ENCODE measurements around the gene MAD1L1. TPM values are rescaled to one million over a fixed set of nuclear protein-coding genes. Genes with fewer than 3 reads are reported as not detected.

The MAD1L1 gene
- total RNA-seq, 1 experiment from 2014 or later: 43.8 TPM

DNA sequence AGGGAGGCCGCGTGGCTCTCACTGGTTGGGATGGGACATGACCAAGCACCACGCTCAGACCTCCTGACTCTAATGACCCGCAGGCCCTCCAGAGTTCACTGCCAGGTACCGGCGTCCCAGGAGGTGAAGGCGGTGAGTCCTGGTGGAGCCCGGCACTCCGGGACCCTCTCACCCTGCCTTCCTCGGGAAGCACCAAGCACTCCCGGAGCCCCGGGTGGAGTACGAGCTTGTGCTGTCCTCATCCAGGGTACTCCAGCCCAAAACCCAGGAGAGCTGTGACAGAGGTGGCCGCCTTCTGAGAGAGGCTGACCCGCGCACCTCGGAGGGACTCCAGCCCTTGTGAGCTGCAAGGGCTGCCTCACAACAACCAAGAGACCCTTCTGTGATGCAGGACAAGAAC lies 9.4 kb downstream of the MAD1L1 start (continued):
- TF ChIP-seq, protein P1, sequence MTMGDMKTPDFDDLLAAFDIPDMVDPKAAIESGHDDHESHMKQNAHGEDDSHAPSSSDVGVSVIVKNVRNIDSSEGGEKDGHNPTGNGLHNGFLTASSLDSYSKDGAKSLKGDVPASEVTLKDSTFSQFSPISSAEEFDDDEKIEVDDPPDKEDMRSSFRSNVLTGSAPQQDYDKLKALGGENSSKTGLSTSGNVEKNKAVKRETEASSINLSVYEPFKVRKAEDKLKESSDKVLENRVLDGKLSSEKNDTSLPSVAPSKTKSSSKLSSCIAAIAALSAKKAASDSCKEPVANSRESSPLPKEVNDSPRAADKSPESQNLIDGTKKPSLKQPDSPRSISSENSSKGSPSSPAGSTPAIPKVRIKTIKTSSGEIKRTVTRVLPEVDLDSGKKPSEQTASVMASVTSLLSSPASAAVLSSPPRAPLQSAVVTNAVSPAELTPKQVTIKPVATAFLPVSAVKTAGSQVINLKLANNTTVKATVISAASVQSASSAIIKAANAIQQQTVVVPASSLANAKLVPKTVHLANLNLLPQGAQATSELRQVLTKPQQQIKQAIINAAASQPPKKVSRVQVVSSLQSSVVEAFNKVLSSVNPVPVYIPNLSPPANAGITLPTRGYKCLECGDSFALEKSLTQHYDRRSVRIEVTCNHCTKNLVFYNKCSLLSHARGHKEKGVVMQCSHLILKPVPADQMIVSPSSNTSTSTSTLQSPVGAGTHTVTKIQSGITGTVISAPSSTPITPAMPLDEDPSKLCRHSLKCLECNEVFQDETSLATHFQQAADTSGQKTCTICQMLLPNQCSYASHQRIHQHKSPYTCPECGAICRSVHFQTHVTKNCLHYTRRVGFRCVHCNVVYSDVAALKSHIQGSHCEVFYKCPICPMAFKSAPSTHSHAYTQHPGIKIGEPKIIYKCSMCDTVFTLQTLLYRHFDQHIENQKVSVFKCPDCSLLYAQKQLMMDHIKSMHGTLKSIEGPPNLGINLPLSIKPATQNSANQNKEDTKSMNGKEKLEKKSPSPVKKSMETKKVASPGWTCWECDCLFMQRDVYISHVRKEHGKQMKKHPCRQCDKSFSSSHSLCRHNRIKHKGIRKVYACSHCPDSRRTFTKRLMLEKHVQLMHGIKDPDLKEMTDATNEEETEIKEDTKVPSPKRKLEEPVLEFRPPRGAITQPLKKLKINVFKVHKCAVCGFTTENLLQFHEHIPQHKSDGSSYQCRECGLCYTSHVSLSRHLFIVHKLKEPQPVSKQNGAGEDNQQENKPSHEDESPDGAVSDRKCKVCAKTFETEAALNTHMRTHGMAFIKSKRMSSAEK (CRISPR knock-in tag; IDR thresholded peaks at IDR 0.05; ENCODE audit: borderline replicate concordance): no peak
- TF ChIP-seq ZNF263 (CRISPR knock-in tag; IDR thresholded peaks at IDR 0.05; ENCODE audit: low read depth) (no peak), JAZF1 (CRISPR knock-in tag; IDR thresholded peaks at IDR 0.05) (no peak)

DNA sequence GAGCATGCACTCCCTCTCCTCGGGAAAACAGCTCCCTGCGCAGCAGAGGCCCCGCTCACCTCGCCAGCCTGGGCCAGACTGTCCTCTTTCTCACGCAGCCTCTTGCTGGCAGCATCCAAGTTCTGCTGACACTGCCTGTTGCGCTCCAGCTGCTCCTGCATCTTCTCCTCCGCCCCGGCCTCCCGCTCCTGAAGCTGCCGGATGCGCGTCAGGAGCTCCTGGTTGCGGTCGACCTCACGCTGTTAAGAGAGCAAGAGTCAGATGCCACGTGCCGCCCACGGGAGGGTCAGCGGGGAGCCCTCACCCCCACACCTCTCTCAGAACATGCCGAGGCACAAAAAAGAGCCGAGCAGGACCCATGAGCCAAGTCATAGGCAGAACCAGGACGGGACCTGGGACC lies 10.2 kb downstream of the MAD1L1 start:
- ChIA-PET CTCF (no interaction called here), POLR2A (no interaction called here)
- Mint-ChIP-seq H3K36me3 (peaks cover 60% of the 10 kb centered on the region), H3K4me1 (no peaks in the 10 kb centered on the region), H3K27me3 (ENCODE audit: low read depth) (no peaks in the 10 kb centered on the region), H3K27ac (0 out of 2 replicates have a peak overlapping the region, but pooled peaks have one; percentile 32), H3K4me3 (no peak overlapping the region), H3K9me3 (no peaks in the 10 kb centered on the region)
- no peak for TF ChIP-seq JUN (CRISPR knock-in tag; IDR thresholded peaks at IDR 0.05)
- TF ChIP-seq HMGA2 (CRISPR knock-in tag; IDR thresholded peaks at IDR 0.05): no peak
- TF ChIP-seq, protein P2, sequence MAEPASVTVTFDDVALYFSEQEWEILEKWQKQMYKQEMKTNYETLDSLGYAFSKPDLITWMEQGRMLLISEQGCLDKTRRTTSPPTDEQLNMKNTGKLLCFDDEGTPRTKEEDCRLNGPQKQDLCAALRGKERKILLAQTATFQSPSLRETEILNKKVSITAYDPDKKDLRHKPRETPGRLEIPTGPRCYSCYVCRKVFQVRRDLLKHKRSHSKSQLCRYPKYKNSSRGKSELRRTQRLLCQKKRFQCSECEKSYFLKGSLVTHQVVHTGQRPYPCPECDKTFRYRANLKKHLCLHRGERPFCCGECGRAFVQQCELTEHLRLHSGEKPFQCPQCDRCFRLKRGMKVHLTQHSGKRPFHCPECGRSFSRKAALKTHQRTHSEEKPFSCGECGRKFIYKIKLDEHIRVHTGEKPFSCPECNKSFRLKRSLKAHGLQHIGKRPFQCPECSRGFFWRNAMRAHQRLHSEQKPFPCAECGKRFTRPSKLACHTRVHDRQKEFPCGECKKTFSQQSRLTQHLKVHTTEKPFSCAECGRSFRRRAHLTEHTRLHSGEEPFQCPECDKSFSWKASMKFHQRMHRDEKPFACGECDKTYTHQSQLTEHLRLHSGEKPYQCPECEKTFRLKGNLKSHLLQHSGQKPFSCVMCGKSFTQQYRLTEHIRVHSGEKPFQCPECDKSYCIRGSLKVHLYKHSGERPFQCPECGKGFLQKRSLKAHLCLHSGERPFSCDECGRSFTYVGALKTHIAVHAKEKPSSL (CRISPR knock-in tag; conservative IDR thresholded peaks at IDR 0.05): no peak
- ATAC-seq (no peak), DNase-seq (ENCODE audit: low spot score) (no peak)

DNA sequence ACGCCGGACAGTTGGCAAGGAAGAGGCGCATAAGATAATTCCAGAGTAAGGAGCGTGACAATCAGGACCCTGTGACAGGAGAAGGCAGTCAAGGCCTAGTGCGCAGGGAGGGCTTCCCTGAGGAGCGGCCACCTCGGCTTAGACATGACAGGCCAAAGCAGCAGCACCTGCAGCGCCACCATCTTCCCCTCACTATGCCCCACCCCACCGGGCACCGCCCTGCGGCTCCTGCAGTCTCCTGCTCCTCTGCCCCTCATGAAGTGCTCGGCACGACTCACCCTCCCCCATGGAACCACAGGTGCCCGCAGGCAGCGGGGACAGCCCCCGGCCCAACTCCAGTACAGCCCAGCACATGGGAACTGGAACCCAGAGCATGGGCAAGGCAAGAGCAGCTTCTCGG lies 11.8 kb downstream of the MAD1L1 start:
- no peaks in the 10 kb centered on the region for H3K9me3 Mint-ChIP-seq
- POLR2A ChIA-PET: no interaction called here
- ATAC-seq: no peak
- no peaks in the 10 kb centered on the region for H3K27me3 Mint-ChIP-seq (ENCODE audit: low read depth)
- peaks cover 64% of the 10 kb centered on the region for H3K36me3 Mint-ChIP-seq
- no peak overlapping the region for H3K27ac Mint-ChIP-seq
- no peaks in the 10 kb centered on the region for H3K4me1 Mint-ChIP-seq
- CTCF ChIA-PET: no interaction called here
- H3K4me3 Mint-ChIP-seq: no peak overlapping the region
- no peak for DNase-seq (ENCODE audit: low spot score)
- no peak for TF ChIP-seq GTF2I (CRISPR knock-in tag; conservative IDR thresholded peaks at IDR 0.05)
- TF ChIP-seq, protein P3, sequence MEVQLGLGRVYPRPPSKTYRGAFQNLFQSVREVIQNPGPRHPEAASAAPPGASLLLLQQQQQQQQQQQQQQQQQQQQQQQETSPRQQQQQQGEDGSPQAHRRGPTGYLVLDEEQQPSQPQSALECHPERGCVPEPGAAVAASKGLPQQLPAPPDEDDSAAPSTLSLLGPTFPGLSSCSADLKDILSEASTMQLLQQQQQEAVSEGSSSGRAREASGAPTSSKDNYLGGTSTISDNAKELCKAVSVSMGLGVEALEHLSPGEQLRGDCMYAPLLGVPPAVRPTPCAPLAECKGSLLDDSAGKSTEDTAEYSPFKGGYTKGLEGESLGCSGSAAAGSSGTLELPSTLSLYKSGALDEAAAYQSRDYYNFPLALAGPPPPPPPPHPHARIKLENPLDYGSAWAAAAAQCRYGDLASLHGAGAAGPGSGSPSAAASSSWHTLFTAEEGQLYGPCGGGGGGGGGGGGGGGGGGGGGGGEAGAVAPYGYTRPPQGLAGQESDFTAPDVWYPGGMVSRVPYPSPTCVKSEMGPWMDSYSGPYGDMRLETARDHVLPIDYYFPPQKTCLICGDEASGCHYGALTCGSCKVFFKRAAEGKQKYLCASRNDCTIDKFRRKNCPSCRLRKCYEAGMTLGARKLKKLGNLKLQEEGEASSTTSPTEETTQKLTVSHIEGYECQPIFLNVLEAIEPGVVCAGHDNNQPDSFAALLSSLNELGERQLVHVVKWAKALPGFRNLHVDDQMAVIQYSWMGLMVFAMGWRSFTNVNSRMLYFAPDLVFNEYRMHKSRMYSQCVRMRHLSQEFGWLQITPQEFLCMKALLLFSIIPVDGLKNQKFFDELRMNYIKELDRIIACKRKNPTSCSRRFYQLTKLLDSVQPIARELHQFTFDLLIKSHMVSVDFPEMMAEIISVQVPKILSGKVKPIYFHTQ (CRISPR knock-in tag; IDR thresholded peaks at IDR 0.05): no peak
- TF ChIP-seq, protein P4, sequence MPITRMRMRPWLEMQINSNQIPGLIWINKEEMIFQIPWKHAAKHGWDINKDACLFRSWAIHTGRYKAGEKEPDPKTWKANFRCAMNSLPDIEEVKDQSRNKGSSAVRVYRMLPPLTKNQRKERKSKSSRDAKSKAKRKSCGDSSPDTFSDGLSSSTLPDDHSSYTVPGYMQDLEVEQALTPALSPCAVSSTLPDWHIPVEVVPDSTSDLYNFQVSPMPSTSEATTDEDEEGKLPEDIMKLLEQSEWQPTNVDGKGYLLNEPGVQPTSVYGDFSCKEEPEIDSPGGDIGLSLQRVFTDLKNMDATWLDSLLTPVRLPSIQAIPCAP (CRISPR knock-in tag; IDR thresholded peaks at IDR 0.05): no peak
- TF ChIP-seq, protein P5, sequence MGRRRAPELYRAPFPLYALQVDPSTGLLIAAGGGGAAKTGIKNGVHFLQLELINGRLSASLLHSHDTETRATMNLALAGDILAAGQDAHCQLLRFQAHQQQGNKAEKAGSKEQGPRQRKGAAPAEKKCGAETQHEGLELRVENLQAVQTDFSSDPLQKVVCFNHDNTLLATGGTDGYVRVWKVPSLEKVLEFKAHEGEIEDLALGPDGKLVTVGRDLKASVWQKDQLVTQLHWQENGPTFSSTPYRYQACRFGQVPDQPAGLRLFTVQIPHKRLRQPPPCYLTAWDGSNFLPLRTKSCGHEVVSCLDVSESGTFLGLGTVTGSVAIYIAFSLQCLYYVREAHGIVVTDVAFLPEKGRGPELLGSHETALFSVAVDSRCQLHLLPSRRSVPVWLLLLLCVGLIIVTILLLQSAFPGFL (CRISPR knock-in tag; IDR thresholded peaks at IDR 0.05; ENCODE audit: borderline replicate concordance): no peak
- TF ChIP-seq TP53 (CRISPR knock-in tag; IDR thresholded peaks at IDR 0.05): no peak
- no peak for TF ChIP-seq RORB (CRISPR knock-in tag; IDR thresholded peaks at IDR 0.05)
- no peak for TF ChIP-seq ZNF232 (CRISPR knock-in tag; IDR thresholded peaks at IDR 0.05)
- TF ChIP-seq GABPB1 (CRISPR knock-in tag; IDR thresholded peaks at IDR 0.05): no peak
- TF ChIP-seq, protein P6, sequence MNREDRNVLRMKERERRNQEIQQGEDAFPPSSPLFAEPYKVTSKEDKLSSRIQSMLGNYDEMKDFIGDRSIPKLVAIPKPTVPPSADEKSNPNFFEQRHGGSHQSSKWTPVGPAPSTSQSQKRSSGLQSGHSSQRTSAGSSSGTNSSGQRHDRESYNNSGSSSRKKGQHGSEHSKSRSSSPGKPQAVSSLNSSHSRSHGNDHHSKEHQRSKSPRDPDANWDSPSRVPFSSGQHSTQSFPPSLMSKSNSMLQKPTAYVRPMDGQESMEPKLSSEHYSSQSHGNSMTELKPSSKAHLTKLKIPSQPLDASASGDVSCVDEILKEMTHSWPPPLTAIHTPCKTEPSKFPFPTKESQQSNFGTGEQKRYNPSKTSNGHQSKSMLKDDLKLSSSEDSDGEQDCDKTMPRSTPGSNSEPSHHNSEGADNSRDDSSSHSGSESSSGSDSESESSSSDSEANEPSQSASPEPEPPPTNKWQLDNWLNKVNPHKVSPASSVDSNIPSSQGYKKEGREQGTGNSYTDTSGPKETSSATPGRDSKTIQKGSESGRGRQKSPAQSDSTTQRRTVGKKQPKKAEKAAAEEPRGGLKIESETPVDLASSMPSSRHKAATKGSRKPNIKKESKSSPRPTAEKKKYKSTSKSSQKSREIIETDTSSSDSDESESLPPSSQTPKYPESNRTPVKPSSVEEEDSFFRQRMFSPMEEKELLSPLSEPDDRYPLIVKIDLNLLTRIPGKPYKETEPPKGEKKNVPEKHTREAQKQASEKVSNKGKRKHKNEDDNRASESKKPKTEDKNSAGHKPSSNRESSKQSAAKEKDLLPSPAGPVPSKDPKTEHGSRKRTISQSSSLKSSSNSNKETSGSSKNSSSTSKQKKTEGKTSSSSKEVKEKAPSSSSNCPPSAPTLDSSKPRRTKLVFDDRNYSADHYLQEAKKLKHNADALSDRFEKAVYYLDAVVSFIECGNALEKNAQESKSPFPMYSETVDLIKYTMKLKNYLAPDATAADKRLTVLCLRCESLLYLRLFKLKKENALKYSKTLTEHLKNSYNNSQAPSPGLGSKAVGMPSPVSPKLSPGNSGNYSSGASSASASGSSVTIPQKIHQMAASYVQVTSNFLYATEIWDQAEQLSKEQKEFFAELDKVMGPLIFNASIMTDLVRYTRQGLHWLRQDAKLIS (CRISPR knock-in tag; IDR thresholded peaks at IDR 0.05; ENCODE audit: borderline replicate concordance): no peak
- no peak for TF ChIP-seq EMX1 (CRISPR knock-in tag; IDR thresholded peaks at IDR 0.05)
- TF ChIP-seq KAT7 (CRISPR knock-in tag; IDR thresholded peaks at IDR 0.05; ENCODE audit: borderline replicate concordance): no peak
- TF ChIP-seq ZNF138 (CRISPR knock-in tag; conservative IDR thresholded peaks at IDR 0.05): no peak
- TF ChIP-seq ETV6 (CRISPR knock-in tag; IDR thresholded peaks at IDR 0.05): no peak
